GM12891 (cell line): Measurements from ENCODE around the gene GPSM1.

ENCODE experiments used
- POLR2A ChIP-seq: IDR thresholded peaks from 2 replicates; pipeline ENCODE4 v1.6.1; 2011; ENCODE audit warnings: low read depth, low read length, control low read depth
- POLR2AphosphoS5 ChIP-seq: IDR thresholded peaks from 2 replicates; pipeline ENCODE4 v1.6.1; 2011; ENCODE audit warnings: low read depth, low read length, control low read depth

GRCh38 chr9:136326761-136327303 lies 507 bp upstream of the GPSM1 start:
- TF ChIP-seq POLR2A, result no peak
- TF ChIP-seq POLR2AphosphoS5, result no peak
